BE2C (cell line): ENCODE results near the gene TMC5.
A peak's percentile ranks its signal among the peaks of the same experiment; 100 is the strongest.
"Not testable (repeated sequence)": the region's sequence is repeated elsewhere in the genome, so short reads cannot be mapped to it uniquely, and the experiment has no call there.

ENCODE experiments used
- DNase-seq: peaks from one replicate; pipeline ENCODE4 v3.0.0-alpha.2; 2020
- H3K27me3 ChIP-seq: fragments of 250-450 bp; sonication (Bioruptor Pico); 2 replicates; pipeline ENCODE4 v1.5.1; 2020; ENCODE audit warnings: mild to moderate bottlenecking
- H3K36me3 ChIP-seq: fragments of 250-450 bp; sonication (Bioruptor Pico); 2 replicates; pipeline ENCODE4 v1.5.1; 2020; ENCODE audit warnings: mild to moderate bottlenecking
- H3K4me1 ChIP-seq: fragments of 250-450 bp; sonication (Bioruptor Pico); 2 replicates; pipeline ENCODE4 v1.5.1; 2020
- H3K4me3 ChIP-seq: 2 replicates; pipeline ENCODE4 v1.5.1; 2011; ENCODE audit warnings: low read depth, low read length
- H3K9me3 ChIP-seq: fragments of 250-450 bp; sonication (Bioruptor Pico); 2 replicates; pipeline ENCODE4 v1.5.1; 2020
- CTCF ChIP-seq: IDR thresholded peaks from 2 replicates; pipeline ENCODE4 v1.5.1; 2012; ENCODE audit warnings: mild to moderate bottlenecking, low read depth, low read length

TMC5 gene

GRCh38 chr16:19396555-19397011 lies 21.1 kb upstream of the TMC5 start:
- Histone ChIP-seq H3K9me3 (no peaks in the 10 kb centered on the region; the same call in 1 of the 2 replicates), H3K27me3 (no peaks in the 10 kb centered on the region), H3K4me1 (no peaks in the 10 kb centered on the region), H3K36me3 (no peaks in the 10 kb centered on the region), H3K4me3 (no peak overlapping the region)
- no peak for TF ChIP-seq CTCF
- DNase-seq = no peak

DNA sequence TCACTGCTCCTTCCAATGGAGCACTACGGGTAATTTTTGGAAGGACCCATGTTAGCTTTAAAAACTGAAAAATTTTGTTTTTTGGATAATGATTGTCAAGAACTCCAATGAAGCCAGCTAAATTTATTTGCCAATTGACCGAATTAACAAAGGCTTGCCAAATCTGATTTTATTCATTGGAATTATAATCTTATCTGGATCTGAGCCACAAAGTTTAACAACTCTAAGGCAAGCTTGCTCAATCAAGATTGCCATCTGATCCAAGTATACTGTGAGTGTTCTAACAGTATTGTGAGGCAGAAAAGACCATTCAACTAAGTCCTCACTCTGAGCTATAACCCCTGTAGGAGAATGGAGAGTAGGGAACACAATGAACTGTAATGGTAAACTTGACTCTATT lies 20.3 kb upstream of the TMC5 start:
- not testable (repeated sequence) for H3K9me3 ChIP-seq, H3K4me1 ChIP-seq, H3K4me3 ChIP-seq, H3K36me3 ChIP-seq, H3K27me3 ChIP-seq, DNase-seq

DNA sequence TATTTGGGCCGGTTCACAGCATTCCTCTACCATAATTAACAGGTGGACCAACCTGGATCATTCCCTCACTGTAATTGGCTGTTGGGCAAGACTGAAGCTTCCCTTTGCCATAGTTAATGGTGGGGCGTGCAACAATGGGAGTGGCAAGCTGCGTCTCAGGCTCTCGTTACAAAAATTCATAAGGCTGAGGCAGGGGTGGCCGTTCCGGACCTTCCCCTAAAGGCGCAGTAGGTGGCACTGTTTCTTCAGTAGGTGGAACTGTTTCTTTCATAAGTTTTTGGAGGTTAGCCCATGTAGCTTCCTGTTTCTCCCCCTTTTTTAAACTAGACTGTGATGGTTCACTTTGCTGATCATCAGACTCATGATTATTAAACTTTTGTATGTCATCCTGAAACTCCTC lies 17.0 kb upstream of the TMC5 start:
- Histone ChIP-seq H3K4me3 (no peak overlapping the region), H3K27me3 (peaks cover 8% of the 10 kb centered on the region; the same call in 1 of the 2 replicates), H3K36me3 (no peaks in the 10 kb centered on the region), H3K9me3 (no peaks in the 10 kb centered on the region), H3K4me1 (no peaks in the 10 kb centered on the region)
- TF ChIP-seq CTCF = peak; percentile 54
- DNase-seq = peak; percentile 22

DNA sequence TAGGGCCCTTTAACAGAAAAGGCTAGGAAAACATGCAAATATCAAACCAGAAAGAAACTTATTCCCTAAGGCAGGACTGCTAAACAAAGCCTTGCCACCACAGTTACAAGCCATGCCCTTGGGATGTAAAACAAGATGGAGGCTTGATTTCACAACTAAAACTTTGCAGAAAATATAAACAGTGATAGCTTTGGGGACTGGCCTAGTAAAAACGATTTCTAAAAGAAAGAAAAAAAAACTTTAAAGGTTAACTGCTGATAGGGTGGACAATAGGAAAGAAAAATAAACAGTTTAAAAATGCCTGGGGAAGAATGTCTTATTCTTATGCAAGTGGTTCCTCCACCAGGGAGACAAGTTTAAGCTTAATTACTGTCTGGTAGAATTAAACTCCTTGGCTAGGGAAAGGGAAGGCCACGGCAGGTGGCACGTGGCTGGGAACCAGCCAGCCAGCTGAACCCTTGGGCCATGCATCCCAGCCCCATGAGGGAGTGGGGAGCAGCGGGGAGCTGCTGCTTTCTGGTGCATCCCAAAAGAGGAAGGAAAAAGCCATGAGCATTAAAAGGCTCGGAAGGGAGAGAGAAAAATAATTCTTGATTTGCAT lies 10.7 kb upstream of the TMC5 start:
- Histone ChIP-seq H3K36me3 (no peaks in the 10 kb centered on the region), H3K9me3 (no peaks in the 10 kb centered on the region), H3K4me3 (no peak overlapping the region), H3K4me1 (no peaks in the 10 kb centered on the region), H3K27me3 (peaks cover 30% of the 10 kb centered on the region)
- DNase-seq = no peak
- no peak for TF ChIP-seq CTCF

GRCh38 chr16:19410435-19411171 lies 7.1 kb upstream of the TMC5 start:
- peak; percentile 25 for DNase-seq
- no peak overlapping the region for H3K4me3 ChIP-seq

DNA sequence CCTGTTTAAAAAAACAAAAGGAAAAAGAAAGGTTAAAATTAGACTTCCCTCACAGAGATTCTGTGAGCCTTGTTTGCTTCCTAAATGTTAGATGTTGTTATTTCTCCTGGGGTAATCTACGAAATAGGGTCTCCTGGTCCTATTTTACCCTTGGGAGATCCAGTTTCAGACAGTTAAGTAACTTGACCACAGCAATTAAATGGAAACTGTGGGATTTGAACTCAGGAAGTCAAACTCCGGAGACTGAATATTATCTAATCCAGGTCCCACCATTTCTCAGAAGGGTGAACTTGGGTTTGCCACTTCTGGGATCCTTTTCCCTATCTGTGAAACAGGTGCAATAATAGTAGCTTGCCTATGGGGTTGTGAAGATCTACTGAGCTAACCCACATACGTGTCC lies 6.4 kb upstream of the TMC5 start:
- H3K27me3 ChIP-seq = peaks cover 22% of the 10 kb centered on the region
- no peaks in the 10 kb centered on the region for H3K9me3 ChIP-seq
- no peak for TF ChIP-seq CTCF
- no peak for DNase-seq
- H3K36me3 ChIP-seq = no peaks in the 10 kb centered on the region
- H3K4me1 ChIP-seq = no peaks in the 10 kb centered on the region
- no peak overlapping the region for H3K4me3 ChIP-seq

More at GRCh38 chr16:19410435-19411171, 7.1 kb upstream of the TMC5 start:
- no peak for TF ChIP-seq CTCF
- Histone ChIP-seq H3K36me3 (no peaks in the 10 kb centered on the region), H3K27me3 (peaks cover 22% of the 10 kb centered on the region), H3K9me3 (no peaks in the 10 kb centered on the region), H3K4me1 (no peaks in the 10 kb centered on the region)

- H3K9me3 ChIP-seq, H3K4me1 ChIP-seq, H3K4me3 ChIP-seq, DNase-seq, H3K36me3 ChIP-seq: not testable (repeated sequence)
- peaks cover 22% of the 10 kb centered on the region for H3K27me3 ChIP-seq
Measured at GRCh38 chr16:19412055-19412454, 5.6 kb upstream of the TMC5 start.
